ENCODE data around the gene PCDH19.
"Not testable (repeated sequence)": the region's sequence is repeated elsewhere in the genome, so short reads cannot be mapped to it uniquely, and the experiment has no call there.

The PCDH19 gene

DNA sequence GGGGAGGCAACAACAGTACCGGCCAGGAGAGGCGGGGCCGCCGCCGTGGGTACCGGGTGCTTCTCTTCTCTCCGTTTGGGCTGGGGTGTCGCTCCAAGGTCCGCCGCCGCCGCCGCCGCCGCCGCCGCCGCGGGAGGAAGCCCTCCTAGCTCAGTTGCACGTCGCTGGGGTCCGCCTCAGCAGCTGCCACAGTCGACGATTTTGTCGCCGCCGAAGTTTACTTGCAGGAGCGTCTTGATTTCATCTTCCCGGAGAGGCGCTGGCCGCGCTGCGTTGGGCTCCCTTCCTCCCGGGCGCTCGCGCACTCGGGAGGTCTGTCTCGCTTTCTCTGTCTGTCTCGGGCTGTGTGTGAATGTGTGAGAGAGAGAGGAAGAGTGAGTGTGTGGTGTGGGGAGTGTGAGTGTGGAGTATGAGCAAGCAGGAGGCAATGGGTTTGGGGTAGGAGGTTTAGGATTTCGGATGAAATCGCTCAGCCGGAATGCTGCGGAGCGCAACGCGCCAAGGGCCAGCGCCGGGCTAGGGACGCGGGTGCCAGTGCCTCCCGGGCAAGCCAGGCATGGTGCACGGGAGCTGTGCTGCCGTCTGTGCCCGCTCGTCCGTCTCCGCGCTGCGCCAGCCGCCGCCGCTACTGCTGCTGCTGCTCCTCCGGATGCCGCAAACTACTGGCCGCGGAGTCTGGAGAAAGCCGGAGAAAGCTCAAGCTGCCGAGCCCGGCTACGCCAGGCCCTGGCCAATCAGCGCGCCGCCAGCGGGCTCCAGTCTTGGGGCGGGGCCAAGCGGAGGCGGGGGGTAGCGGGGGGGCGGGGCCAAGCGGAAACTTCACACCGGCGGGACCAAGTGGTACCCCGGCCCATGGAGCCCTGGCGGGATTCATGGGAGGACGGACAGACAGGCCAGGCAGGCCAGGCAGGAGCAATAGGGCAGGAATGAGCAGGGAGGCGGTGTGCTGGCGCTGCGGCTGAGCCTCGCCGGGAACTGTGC is at the start of gene PCDH19:
TSS of gene PCDH19 (minus strand) at position 664 of the 981 bp plus-strand sequence. CDS start 1,676 bp downstream, outside the sequence.
- DNase-seq (ENCODE audit: low read depth) = peak; percentile 63

GRCh38 chrX:100449696-100450608 is 39.9 kb upstream of the PCDH19 start:
- DNase-seq (ENCODE audit: low read depth) = peak; percentile 3

- DNase-seq (ENCODE audit: low read depth) = peak; percentile 4
Measured at GRCh38 chrX:100447655-100448397, 37.8 kb upstream of the PCDH19 start.

DNA sequence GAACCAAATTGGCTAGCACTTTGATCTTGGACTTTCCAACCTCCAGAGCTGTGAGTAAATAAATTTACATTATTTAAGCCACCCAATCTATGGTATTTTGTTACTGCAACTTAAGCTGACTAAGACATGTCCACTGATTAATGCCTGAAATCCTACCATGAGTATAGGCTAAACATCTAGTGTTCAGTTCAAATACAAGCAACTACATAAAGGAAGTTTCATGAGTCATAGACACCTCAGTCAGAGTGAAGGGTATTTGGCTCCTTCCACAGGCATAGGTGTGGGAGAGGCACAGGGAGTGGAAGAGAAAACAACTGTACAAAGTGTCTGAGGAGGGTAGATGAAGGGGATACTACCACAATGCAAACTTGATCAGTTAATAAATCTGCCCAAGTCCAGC is 35.5 kb upstream of the PCDH19 start:
- no peak for DNase-seq (ENCODE audit: low read depth)

DNA sequence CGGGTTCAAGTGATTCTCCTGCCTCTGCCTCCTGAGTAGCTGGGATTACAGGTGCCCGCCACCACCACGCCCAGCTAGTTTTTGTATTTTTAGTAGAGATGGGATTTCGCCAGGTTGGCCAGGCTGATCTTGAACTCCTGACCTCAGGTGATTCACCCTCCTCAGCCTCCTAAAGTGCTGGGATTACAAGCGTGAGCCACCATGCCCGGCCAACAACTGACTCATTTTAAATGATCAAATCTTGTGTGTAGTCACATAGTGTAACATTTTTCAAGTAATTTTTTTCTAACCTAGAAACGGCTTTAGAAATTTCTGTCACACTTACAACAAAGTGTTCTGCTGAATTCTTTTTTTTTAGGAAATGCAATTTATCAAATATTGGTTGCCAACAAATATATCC is 31.2 kb upstream of the PCDH19 start:
- DNase-seq (ENCODE audit: low read depth) = not testable (repeated sequence)

DNA sequence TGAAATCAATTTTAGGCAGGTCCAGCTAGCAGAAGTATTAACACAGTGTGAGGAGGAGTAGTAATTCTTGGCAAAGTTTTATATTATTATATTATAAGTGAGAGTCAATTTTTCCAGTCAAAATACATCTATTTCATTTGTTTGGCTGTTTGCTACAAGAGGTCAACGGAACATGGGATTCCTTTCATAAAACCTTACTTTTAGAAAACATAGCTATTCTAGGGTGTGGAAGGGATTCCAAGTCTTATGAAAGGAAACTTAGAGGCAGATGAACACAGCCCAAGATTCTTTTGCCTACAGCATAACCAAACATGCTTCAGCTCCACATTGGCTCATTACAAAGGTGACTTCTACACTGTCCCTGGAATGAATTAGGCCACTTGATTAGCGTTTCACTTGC is 29.9 kb upstream of the PCDH19 start:
- DNase-seq (ENCODE audit: low read depth) = no peak

GRCh38 chrX:100435726-100436125 is 25.7 kb upstream of the PCDH19 start:
- no peak for DNase-seq (ENCODE audit: low read depth)

GRCh38 chrX:100424012-100424411 is 13.9 kb upstream of the PCDH19 start:
- DNase-seq (ENCODE audit: low read depth) = no peak

DNA sequence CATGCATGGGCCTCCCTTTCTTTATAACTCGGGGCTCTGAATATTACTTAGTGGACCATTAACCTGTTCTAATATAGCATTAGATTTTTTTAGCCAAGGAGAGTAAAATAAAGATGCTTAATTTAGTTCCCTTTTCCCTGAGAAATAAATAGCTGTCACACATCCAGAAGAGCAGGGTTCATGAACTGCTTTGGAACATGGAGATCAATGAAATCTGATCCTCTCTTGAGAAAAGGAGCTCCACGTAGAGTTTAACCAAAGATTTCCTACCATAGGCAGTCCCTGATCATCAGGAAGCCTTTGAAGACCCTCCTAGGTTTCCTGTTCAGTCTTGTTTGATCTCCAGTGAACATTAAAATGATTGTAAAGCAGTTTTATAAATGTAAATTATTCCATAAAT is 8.5 kb upstream of the PCDH19 start:
- DNase-seq (ENCODE audit: low read depth) = no peak

- no peak for DNase-seq (ENCODE audit: low read depth)
Measured at GRCh38 chrX:100417681-100418080, 7.6 kb upstream of the PCDH19 start.

- peak; percentile 58 for DNase-seq (ENCODE audit: low read depth)
Measured at GRCh38 chrX:100413229-100413628, 3.2 kb upstream of the PCDH19 start.

- DNase-seq (ENCODE audit: low read depth) = no peak
Measured at GRCh38 chrX:100411802-100412715, 2.0 kb upstream of the PCDH19 start.

DNA sequence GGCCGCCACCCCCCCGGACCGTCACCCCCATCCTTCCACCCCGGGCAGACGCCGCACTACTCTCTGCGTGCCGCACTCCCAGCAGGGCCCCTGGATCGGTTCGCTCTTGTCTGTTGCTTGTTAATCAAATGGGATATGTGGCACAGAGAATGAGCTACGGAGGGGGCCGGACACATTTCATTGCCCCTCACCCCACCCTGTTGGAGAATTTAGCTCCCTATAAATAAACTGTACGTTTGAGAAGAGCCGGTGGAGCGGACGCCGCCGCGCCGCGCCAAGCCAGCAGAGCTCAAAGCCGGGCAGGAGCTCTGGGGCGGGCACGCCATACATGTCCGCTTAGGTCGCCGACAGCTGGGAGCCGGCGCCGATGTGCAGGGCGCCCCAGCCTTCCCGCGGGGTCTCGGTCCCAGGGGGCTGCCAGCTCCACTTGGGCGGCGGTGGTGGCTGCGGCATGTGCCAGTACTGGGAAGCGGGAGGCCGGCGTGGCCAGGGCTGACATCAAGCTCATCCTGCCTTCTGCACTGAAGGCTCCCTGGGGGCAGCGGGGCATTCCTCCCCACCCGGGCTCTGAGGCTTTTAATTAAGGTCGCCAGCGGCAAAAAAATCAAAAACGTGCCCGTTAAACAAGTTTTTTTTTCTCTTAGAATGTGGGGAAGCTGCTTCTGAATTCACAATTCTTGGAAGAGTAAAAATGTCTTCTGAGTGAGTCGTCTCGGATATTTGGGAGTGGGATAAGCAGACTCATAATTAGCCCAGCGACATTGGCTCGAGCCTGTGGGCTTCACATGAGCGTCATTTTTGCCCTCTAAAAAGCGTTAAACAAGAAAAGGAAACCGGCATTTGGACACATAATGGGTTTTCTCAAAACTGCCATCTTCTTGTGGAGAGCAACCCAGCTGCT is 1.1 kb upstream of the PCDH19 start:
- DNase-seq (ENCODE audit: low read depth) = no peak

- DNase-seq (ENCODE audit: low read depth) = no peak
Measured at GRCh38 chrX:100408713-100409609, 1.1 kb downstream of the PCDH19 start.

GRCh38 chrX:100407784-100408712 is 2.0 kb downstream of the PCDH19 start:
- no peak for DNase-seq (ENCODE audit: low read depth)

DNA sequence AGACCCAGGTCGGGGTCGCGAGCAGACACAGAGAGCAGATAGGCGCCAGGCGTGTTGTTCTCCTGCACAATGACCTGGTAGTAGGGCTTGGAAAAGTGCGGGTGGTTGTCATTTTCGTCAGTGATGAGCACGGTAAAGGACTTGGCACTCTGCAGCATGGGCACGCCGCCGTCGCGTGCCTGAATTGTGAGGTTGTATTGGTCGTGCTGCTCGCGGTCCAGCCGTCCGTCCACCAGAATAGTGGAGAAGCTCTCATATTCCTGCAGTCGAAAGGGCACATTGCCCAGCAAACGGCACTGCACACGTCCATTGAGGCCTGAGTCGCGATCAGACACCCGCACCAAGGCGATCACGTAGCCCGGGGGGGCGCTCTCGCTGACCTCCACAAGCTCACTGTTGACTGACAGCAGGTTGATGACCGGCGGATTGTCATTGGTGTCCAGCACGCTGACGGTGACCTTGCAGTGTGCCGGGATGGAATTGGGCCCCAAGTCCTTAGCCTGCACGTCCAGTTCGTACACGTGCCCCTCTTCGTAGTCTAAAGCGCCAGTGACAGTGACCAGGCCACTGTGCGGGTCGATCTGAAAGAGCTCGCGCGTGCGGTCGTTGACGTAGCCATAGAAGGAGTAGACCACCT is 2.8 kb downstream of the PCDH19 start:
- no peak for DNase-seq (ENCODE audit: low read depth)

- DNase-seq (ENCODE audit: low read depth) = no peak
Measured at GRCh38 chrX:100405424-100405823, 4.6 kb downstream of the PCDH19 start.

All from EH (cell line).